ENCODE measurements around the gene ZCWPW1.

ZCWPW1 gene

GRCh38 chr7:100396421-100396982 is 32.0 kb downstream of the ZCWPW1 start:
- peak; percentile 74 for DNase-seq (ENCODE audit: low spot score)
- TF ChIP-seq CTCF (IDR thresholded peaks at IDR 0.05; ENCODE audit: extremely low read depth, insufficient read depth, missing control alignments), result no peak
- in situ Hi-C loops (cut with MboI; ENCODE audit: low pct_unique_long_range_greater_than_20kb, low sequenced_read_pairs, unreplicated experiment), result no loop called here

GRCh38 chr7:100394077-100394476 is 34.4 kb downstream of the ZCWPW1 start:
- in situ Hi-C loops (cut with MboI; ENCODE audit: low pct_unique_long_range_greater_than_20kb, low sequenced_read_pairs, unreplicated experiment), result no loop called here
- DNase-seq (ENCODE audit: low spot score), result no peak
- TF ChIP-seq CTCF (IDR thresholded peaks at IDR 0.05; ENCODE audit: extremely low read depth, insufficient read depth, missing control alignments), result no peak

GRCh38 chr7:100393233-100393905 is 35.1 kb downstream of the ZCWPW1 start:
- no peak for DNase-seq (ENCODE audit: low spot score)
- in situ Hi-C loops (cut with MboI; ENCODE audit: low pct_unique_long_range_greater_than_20kb, low sequenced_read_pairs, unreplicated experiment), result no loop called here
- TF ChIP-seq CTCF (IDR thresholded peaks at IDR 0.05; ENCODE audit: extremely low read depth, insufficient read depth, missing control alignments), result no peak

GRCh38 chr7:100390286-100391009 is 38.1 kb downstream of the ZCWPW1 start:
- in situ Hi-C loops (cut with MboI; ENCODE audit: low pct_unique_long_range_greater_than_20kb, low sequenced_read_pairs, unreplicated experiment), result no loop called here
- TF ChIP-seq CTCF (IDR thresholded peaks at IDR 0.05; ENCODE audit: extremely low read depth, insufficient read depth, missing control alignments), result no peak
- DNase-seq (ENCODE audit: low spot score), result no peak

- in situ Hi-C loops (cut with MboI; ENCODE audit: low pct_unique_long_range_greater_than_20kb, low sequenced_read_pairs, unreplicated experiment), result no loop called here
- TF ChIP-seq CTCF (IDR thresholded peaks at IDR 0.05; ENCODE audit: extremely low read depth, insufficient read depth, missing control alignments), result no peak
- no peak for DNase-seq (ENCODE audit: low spot score)
These were observed 38.9 kb downstream of the ZCWPW1 start for GRCh38 chr7:100389437-100390088.

- DNase-seq (ENCODE audit: low spot score), result no peak
- in situ Hi-C loops (cut with MboI; ENCODE audit: low pct_unique_long_range_greater_than_20kb, low sequenced_read_pairs, unreplicated experiment), result no loop called here
- no peak for TF ChIP-seq CTCF (IDR thresholded peaks at IDR 0.05; ENCODE audit: extremely low read depth, insufficient read depth, missing control alignments)
These were observed 40.8 kb downstream of the ZCWPW1 start for GRCh38 chr7:100387695-100388094.

Measured in GM13977 (cell line).